ENCODE data around the gene FNTB. TPM values are rescaled to one million over a fixed set of nuclear protein-coding genes. Genes with fewer than 3 reads are reported as not detected.

FNTB gene
- total and polyA plus RNA-seq, 2 of the 8 experiments (the other 6 are each of a cell fraction or from before 2014, with no cell fraction given): 16.0 to 20.7 TPM

DNA sequence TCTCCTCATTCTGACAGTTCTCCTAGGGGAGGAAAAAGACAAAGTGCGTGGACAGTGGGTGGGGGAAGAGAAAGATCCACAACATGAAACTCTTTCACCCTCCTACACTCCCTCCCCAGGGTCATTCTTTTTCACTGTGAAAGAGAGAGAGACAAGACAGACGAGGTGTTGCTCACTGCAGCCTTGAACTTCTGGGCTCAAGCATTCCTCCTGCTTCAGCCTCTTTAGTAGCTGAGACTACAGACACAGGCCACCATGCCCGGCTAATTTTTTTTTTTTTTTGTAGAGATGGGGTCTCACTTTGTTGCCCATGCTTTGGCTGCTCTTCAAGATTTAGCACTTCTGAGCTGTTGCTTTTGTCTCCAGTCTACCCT lies 46.9 kb upstream of the FNTB start:
- no peak overlapping the region for H3K9ac ChIP-seq (replicated peaks in 1 of 4; ENCODE audit: extremely low read depth in 1 of 4, low read depth in 3 of 4, low read length in 3 of 4)
- no peak overlapping the region for H3K4ac ChIP-seq (replicated peaks; ENCODE audit: insufficient read length, low read depth, low read length)
- 0 out of 8 replicates have a peak, but pooled peaks cover 0 to 4% (median 0%) of the 10 kb centered on the region in 4 experiments for H3K36me3 ChIP-seq (ENCODE audit: control insufficient read depth in 2 of 4, insufficient read depth in 4 of 4, low read length in 3 of 4)
- no peak overlapping the region for H3K18ac ChIP-seq (ENCODE audit: extremely low read depth, low read length)
- H3K27me3 ChIP-seq (replicated peaks in 1 of 4; ENCODE audit: control insufficient read depth in 3 of 4, extremely low read depth in 1 of 4, insufficient read depth in 3 of 4, low read length in 3 of 4): no peaks in the 10 kb centered on the region
- no peaks in the 10 kb centered on the region; the same call in 1 of the 2 replicates for H3K79me1 ChIP-seq (ENCODE audit: low read depth, low read length)
- no peak overlapping the region for H2BK12ac ChIP-seq (ENCODE audit: low read depth, low read length)
- H3K9me3 ChIP-seq (ENCODE audit: insufficient read depth in 2 of 2, low read depth in 1 of 2, low read length in 1 of 2): no peaks in the 10 kb centered on the region
- H3K23ac ChIP-seq (ENCODE audit: insufficient read length): no peak overlapping the region
- CTCF ChIA-PET (ENCODE audit: partially characterized antibody): interaction anchor here (1.0 to 2.1 kb wide), 6 partner anchors 13 to 167 kb away, joined by 3 to 7 read pairs (median 3); no protein-coding TSS in a partner anchor
- no peak overlapping the region for H2AFZ ChIP-seq (ENCODE audit: low read length)
- no peak for DNase-seq (ENCODE audit: low read depth in 1 of 2, low spot score in 2 of 2)
- H4K5ac ChIP-seq (ENCODE audit: insufficient read length, low read depth, low read length): no peak overlapping the region
- no peak overlapping the region for H4K91ac ChIP-seq (replicated peaks; ENCODE audit: insufficient read length, low read length)
- POLR2A ChIA-PET (ENCODE audit: partially characterized antibody): interaction anchor here (0.6 to 1.5 kb wide), 3 partner anchors 9 to 237 kb away, joined by 3 read pairs; no protein-coding TSS in a partner anchor
- TF ChIP-seq BACH1 (IDR thresholded peaks at IDR 0.05; ENCODE audit: low read length): no peak
- TF ChIP-seq JUND (IDR thresholded peaks at IDR 0.05; ENCODE audit: low read length): no peak
- TF ChIP-seq FOSL1 (IDR thresholded peaks at IDR 0.05; ENCODE audit: insufficient read depth, low read depth, low read length): no peak
- TF ChIP-seq CHD1 (IDR thresholded peaks at IDR 0.05; ENCODE audit: low read depth, low read length): no peak
- no peak overlapping the region for H3K56ac ChIP-seq (replicated peaks; ENCODE audit: insufficient read length, low read depth, low read length)
- H3K4me2 ChIP-seq (ENCODE audit: insufficient read depth in 1 of 2, low read depth in 2 of 2, low read length in 2 of 2): no peak overlapping the region
- H3K14ac ChIP-seq (ENCODE audit: insufficient read length): no peak overlapping the region
- no peak for FAIRE-seq
- H2BK20ac ChIP-seq (ENCODE audit: low read length): no peak overlapping the region
- WGBS, 2 experiments (ENCODE audit: extremely low coverage in 1 of 2, insufficient coverage in 1 of 2, insufficient read length in 1 of 2, insufficient replicate concordance in 2 of 2, low coverage in 1 of 2, low lambda C conversion rate in 2 of 2, missing lambda C conversion rate in 1 of 2): 85% methylated on average over 3 of the region's 3 CpGs; no CpG with 5 or more reads in 1 of the 2 experiments
- H4K8ac ChIP-seq (ENCODE audit: extremely low read depth, insufficient read depth, low read length): no peak overlapping the region
- no peak overlapping the region for H2AK5ac ChIP-seq (ENCODE audit: low read depth, low read length)
- H2BK5ac ChIP-seq (ENCODE audit: low read depth, low read length): no peak overlapping the region
- no peak overlapping the region for H2BK120ac ChIP-seq (replicated peaks; ENCODE audit: low read depth, low read length)
- no peaks in the 10 kb centered on the region; the same call in 1 of the 2 replicates for H3K23me2 ChIP-seq (ENCODE audit: low read depth, low read length)
- no peak overlapping the region for H3K4me3 ChIP-seq (ENCODE audit: extremely low read depth in 1 of 4, insufficient read depth in 2 of 4, low read depth in 3 of 4, low read length in 4 of 4)
- H3K79me2 ChIP-seq (ENCODE audit: control insufficient read depth in 1 of 2, insufficient read depth in 2 of 2, low read length in 2 of 2): no peaks in the 10 kb centered on the region
- no peak overlapping the region for H2BK15ac ChIP-seq (ENCODE audit: low read length)
- peaks cover 0 to 8% (median 2%) of the 10 kb centered on the region in 4 experiments; a peak in 4 of 7 replicates for H3K4me1 ChIP-seq (replicated peaks in 1 of 4; ENCODE audit: control insufficient read depth in 3 of 4, insufficient read depth in 4 of 4, low read length in 3 of 4)
- H4K20me1 ChIP-seq (replicated peaks in 1 of 2; ENCODE audit: control insufficient read depth in 1 of 2, insufficient read depth in 2 of 2, low read length in 2 of 2): no peaks in the 10 kb centered on the region
- no peak overlapping the region for H3K27ac ChIP-seq (ENCODE audit: low read depth, low read length)
